Hematopoietic multipotent progenitor cell treated with erythropoietin and hydrocortisone succinate and interleukin-3 and kit ligand, for 17 days (in vitro differentiated cells): Measurements from ENCODE around the gene SESN3.
"Not testable (repeated sequence)": the region's sequence is repeated elsewhere in the genome, so short reads cannot be mapped to it uniquely, and the experiment has no call there.

Experiments
- DNase-seq: peaks from one replicate; pipeline ENCODE4 v3.0.0-alpha.2; 2015; ENCODE audit warnings: low spot score

Gene SESN3

DNA sequence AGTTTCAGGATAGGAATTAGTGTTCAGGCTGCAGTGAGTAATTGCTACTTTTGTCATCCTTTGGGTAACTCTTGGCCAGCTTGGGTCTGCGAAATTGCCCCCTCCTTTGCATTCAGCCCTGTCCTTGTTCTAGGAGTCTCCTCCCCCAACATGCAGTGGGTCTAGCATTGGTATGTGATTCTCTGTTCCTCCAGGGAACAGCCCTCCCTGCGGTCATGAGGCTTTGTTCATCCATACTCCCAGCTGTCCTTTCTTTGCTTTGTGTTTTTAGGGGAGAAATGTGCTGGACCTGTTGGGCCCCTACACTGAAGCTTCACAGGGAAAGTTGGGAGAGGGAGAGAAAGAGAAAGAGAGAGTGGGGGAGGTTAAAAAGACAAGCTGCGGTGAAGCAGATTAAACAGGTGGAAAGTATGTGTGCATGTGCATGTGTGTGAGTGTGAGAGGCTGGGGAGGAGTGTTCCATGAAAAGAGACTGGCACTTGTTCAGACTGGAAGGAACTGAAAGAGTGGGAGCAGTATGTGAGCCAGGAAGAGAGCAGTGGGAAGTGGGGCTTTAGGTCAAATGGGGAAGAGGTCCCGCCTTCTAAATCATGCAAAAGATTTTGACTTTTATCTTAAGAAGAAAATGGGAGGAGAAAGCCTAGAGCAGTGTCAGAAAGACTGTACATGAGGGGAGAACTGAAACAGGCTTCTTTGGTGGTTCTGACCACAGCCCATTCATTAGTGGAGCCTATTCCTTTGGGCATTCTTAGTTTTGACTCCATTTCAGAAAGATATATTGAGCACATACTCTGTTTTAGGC, 17.9 kb upstream of the SESN3 start:
- no peak for DNase-seq

DNA sequence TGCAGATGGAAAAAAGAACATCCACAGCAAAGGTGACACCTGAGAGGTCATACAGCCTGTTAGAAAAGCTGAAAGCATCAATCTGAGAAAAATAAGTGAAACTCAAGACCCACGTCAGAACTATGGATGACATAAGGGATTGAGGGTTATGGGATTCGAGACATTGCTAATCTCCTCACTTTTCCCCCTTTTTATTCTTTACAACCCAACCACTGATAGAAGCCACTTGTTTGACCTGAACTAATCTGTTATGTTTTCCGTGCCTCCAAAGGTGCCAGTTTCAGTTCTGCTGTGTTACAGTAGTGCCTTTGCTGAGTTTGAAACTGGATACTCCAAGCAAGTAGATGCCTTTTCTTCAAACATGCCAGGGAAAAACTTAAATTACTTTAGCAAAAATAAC, 16.9 kb upstream of the SESN3 start:
- no peak for DNase-seq

- DNase-seq: no peak
These were observed 16.2 kb upstream of the SESN3 start for GRCh38 chr11:95247127-95247684.

DNA sequence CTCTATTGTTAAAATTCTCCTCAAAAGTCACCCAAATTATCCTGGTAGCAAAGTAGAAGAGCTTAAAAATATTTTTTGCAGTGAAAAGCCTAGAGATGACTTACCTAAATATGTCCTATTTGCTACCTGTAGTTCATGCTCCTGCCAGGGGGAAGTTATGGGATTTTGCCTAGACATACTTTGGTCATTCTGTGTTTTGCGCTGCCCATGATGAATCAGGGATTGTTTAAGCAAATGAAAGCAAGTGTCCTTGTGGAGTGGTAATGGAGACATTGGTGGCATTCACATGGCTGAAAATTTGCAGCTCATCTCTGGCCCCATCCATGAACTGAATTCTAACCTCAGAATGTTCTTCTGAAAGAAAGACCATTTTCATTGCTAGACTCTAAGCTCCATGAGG, 14.6 kb upstream of the SESN3 start:
- DNase-seq: no peak

- no peak for DNase-seq
These were observed 14.0 kb upstream of the SESN3 start for GRCh38 chr11:95245038-95245437.

- DNase-seq: no peak
These were observed 12.7 kb upstream of the SESN3 start for GRCh38 chr11:95243673-95244072.

DNA sequence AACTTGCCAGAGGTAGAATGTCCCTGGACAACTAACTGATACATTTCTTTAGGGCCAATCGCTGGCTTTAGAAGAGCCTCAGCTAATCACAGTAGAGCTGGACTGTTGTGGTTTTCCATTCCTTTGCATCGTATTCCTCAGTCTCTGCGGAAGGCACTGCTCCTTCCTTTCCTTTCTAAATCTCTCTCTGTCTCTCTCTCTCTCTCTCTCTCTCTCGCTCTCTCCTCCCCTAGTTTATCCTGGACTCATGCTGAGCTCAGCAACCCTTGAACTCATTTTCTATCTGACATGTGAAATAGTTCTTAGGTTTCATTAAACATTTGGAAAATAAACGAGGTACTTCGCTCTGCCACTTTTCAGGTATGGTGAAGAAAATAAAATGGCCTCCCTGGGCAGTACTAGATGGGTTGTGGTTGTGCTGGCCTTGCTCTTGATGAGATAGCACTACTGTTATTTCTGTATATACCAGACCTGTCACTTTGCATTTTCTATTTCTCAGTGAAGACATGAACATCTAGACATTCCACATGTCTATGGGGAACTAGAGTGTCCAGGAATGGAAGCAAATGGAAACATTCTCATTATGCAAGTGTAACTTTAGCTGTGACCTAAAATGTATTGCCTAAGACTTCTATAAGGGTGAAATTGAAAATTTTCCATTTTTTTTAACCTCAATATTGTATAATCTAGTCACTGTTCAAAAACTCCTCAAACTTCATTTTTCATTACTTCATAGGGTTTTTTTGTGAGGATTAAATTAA, 12.0 kb upstream of the SESN3 start:
- DNase-seq: no peak

DNA sequence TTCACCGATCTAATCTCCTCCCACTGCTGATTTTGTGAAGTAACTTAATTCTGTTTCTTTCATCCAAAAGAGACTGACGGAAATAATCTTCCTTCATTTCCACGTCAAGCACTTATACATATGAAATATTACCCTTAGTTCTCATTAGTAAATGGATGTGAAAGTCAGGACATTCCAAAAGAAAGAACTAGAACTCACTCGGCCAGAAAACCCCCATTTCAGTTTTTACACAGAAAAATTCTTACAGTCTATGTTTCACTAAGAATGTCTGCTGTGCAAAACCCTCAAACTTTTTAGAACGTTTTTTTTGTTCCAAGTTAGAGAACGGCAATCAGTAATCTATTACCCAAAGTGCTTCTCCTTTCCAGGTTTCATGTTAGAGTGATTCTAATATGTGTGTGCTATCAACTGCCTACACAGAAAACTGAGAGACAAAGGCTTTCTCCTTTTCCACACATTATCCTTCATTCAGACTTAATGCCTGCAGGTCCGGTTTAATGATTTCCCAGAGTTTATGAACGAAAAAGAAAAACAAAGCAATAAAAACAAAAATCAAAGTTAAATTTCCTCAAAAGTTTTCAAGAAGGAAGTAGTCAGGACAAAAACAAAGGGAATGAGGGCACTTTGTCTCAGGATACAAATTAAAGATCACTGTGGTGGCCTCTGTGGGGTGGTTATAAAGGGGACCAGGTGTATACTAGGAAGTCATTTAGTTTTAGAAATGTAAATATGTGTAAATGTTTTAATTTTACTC, 11.3 kb upstream of the SESN3 start:
- DNase-seq: no peak

DNA sequence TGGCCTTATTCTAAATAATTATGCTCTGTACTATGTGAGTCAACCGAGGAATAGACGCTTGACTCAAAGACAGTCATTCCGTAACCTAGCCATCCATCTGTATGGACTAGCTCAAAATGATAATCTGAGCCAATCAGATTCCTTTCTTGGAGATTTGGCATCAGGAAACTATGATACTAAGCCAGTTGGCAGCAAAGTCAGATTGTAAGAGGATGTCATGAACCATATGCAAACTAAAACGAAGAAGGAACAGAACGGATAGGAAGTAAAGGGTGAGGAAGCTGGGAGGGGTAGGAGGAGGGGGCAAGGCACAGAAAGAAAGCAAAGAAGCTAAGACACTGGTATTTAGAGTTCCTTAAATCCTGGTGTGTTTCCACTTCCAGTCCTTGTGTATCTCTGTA, 10.7 kb upstream of the SESN3 start:
- no peak for DNase-seq

- DNase-seq: no peak
These were observed 9.1 kb upstream of the SESN3 start for GRCh38 chr11:95239871-95240649.

DNA sequence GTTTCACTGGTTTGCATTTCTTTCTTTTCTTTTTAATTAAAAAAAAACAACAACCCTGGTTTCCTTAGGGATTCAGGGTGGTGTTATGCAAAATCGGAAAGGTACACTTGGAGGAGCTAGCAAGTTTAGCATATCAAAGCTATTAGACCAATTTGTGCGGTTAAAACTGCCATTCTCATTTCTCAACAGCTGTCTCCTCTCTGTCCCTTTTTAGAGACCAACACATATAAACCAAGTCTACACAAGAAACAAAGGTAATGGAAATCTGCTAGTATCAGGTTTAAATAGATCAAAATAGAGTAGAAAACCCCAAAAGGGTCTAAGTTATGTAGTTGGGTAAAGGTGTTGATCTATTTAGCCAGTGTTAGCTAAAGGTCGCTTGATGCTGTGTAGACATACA, 1.7 kb upstream of the SESN3 start:
- no peak for DNase-seq

GRCh38 chr11:95231881-95232605, 1.0 kb upstream of the SESN3 start:
- DNase-seq: peak; percentile 77

- no peak for DNase-seq
These were observed 234 bp downstream of the SESN3 start for GRCh38 chr11:95230810-95231126.

- DNase-seq: peak; percentile 50
These were observed 801 bp downstream of the SESN3 start for GRCh38 chr11:95229993-95230809.

- DNase-seq: peak; percentile 55
These were observed 1.6 kb downstream of the SESN3 start for GRCh38 chr11:95229199-95229992.

DNA sequence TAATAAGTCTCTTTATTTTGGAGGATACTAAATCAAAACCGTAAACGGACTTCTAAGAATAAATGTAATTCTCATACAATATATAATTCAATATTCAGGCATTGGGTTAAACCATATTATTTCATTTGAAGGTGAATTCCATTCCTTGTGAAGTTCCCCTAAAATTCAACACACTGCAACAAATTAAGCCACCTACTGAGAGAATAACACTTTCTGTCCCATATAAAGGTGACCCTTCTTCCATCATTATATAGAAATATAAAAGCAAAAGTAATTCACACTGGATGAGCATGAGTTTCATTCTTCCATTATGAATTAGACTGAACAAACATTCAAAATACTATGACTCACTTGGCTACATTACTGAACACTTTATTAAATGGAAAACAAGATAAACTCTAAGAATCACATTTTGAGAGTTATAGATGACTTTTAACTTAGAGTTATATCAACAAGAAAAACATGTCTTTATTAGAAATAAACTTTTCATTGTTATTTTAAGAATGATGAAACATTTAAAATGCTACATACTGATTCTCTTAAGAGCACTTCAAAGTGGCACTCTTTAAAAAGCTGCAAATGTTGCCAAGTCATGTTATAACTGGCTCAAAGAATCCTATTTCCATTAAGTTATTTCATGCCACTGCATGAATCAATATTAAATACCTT, 2.8 kb downstream of the SESN3 start:
- peak; percentile 62 for DNase-seq

GRCh38 chr11:95227060-95227459, 3.9 kb downstream of the SESN3 start:
- not testable (repeated sequence) for DNase-seq

GRCh38 chr11:95222817-95223216, 8.2 kb downstream of the SESN3 start:
- DNase-seq: no peak

- DNase-seq: no peak
These were observed 11.4 kb downstream of the SESN3 start for GRCh38 chr11:95219599-95219998.
